Activated B cell treated with CpG ODN at 0.5 μM for 24 hours (primary cell): ENCODE measurements around the gene IRAK4. TPM values are rescaled to one million over a fixed set of nuclear protein-coding genes. Genes with fewer than 3 reads are reported as not detected.

Experiments
- ATAC-seq: fragments of 200-7000 bp; cut with Tn5 transposase; one replicate; pipeline ENCODE4 v1.10.0; 2021; ENCODE audit warnings: low read depth, mild to moderate bottlenecking, moderate library complexity
- CTCF ChIA-PET: fragments of 350-600 bp; sonication (Branson Sonifier 250); formaldehyde crosslinking; loops from one replicate; lab custom pipeline; 2021; ENCODE audit warnings: antibody characterized with exemption; lab: Charles Lee
- POLR2A ChIA-PET: fragments of 350-600 bp; sonication (Branson Sonifier 250); formaldehyde crosslinking; loops from one replicate; lab custom pipeline; 2021; ENCODE audit warnings: antibody characterized with exemption; lab: Charles Lee
- DNase-seq: peaks from one replicate; pipeline ENCODE4 v3.0.0; 2022
- H3K27ac Mint-ChIP-seq: one replicate; pipeline ENCODE4 v1.8.0; 2020; ENCODE audit warnings: mixed read lengths
- H3K27me3 Mint-ChIP-seq: one replicate; pipeline ENCODE4 v1.8.0; 2021; ENCODE audit warnings: mixed read lengths
- H3K36me3 Mint-ChIP-seq: one replicate; pipeline ENCODE4 v1.8.0; 2021; ENCODE audit warnings: low read depth, mixed read lengths
- H3K4me1 Mint-ChIP-seq: one replicate; pipeline ENCODE4 v1.8.0; 2021; ENCODE audit warnings: mixed read lengths
- H3K4me3 Mint-ChIP-seq: one replicate; pipeline ENCODE4 v1.8.0; 2020; ENCODE audit warnings: mild to moderate bottlenecking, mixed read lengths
- H3K9me3 Mint-ChIP-seq: one replicate; pipeline ENCODE4 v1.8.0; 2020; ENCODE audit warnings: mixed read lengths
- intact Hi-C: fragments of 100-400 bp; cut with micrococcal nuclease; formaldehyde crosslinking; loops from one replicate; pipeline ENCODE4 v1.15.1; 2024
- total RNA-seq: library from RNA; stranded (reverse); gene quantifications from 2 replicates; pipeline ENCODE4 v1.2.3, GENCODE V29; 2022
- TF ChIP-seq, protein P1 (sequence below): fragments of 200-600 bp; IDR thresholded peaks from one replicate; pipeline ENCODE4 v1.8.0; 2022; ENCODE audit warnings: antibody characterized with exemption, mild to moderate bottlenecking

Gene IRAK4
- 38.4 and 40.8 TPM in 2 replicates for total RNA-seq

DNA sequence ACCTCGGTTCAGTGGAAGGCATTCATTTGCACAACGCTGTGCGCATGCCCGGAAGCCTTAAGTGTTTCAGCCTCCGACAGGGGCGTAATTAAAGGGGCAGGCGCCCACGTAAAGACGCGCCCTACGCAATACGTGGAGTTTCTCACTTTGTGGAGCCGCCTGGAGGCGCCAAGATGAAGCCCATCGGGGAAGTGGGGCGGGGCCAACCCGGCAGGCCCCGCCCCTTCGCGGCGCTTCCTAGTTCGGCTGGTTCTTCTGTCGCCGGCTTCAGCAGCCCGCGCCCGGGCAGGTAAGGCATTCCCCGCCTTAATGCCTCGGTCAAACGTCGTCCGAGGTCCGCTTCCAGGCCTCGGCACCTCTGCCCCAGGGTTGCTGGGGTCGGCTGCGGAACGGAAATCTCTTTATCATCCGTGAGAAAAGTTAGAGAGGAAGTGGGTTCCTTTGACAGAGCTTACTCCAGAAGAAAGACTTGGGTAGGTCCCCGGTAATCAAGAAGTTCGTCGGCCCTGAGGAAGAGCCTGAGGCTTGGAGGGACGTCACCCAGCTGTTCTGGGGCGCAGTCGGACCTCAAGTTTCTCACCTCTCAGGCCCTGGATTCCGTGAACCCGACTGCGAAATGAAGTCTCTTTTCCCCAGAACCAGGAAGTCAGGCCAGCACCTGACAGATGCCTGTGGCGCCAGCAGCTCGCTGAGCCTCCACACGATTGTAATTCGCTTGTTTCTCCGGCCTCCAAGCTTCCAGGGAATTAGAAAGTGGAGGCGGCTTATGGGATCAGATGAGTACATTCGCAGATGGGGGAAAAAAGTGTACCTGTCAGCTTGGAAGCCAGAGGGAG lies at the start of gene IRAK4, which contains the start of gene PUS7L:
IRAK4 (plus strand) TSS at position 224 of the 836 bp plus-strand sequence. CDS start 9,161 bp downstream, outside the sequence.
PUS7L (minus strand) TSS at position 63 of the 836 bp plus-strand sequence. CDS start 3,545 bp downstream, outside the sequence.
- DNase-seq, result peak; percentile 83
- ATAC-seq, result peak; percentile 98
- Mint-ChIP-seq H3K4me3 (peak within 1 kb of the TSS; percentile 98), H3K27me3 (no peaks in the 10 kb centered on the region), H3K4me1 (peaks cover 68% of the 10 kb centered on the region), H3K9me3 (no peaks in the 10 kb centered on the region), H3K27ac (peak within 1 kb of the TSS; percentile 97), H3K36me3 (peaks cover 33% of the 10 kb centered on the region)
- ChIA-PET CTCF (interaction anchor here (1.6 kb wide), 1 partner anchor 124 kb away, joined by 8 read pairs; no protein-coding TSS in a partner anchor), POLR2A (interaction anchor here (0.7 to 2.8 kb wide), 8 partner anchors 11 to 1280 kb away, joined by 3 to 50 read pairs (median 4); partner anchors contain the start of genes TMEM117 and TWF1)
- intact Hi-C loops, result loop anchor here (1.0 to 5.0 kb wide), 7 partner anchors 47 to 1614 kb away; partner anchors contain the start of genes ANO6, GXYLT1, TMEM117 and TWF1
- TF ChIP-seq, protein P1, sequence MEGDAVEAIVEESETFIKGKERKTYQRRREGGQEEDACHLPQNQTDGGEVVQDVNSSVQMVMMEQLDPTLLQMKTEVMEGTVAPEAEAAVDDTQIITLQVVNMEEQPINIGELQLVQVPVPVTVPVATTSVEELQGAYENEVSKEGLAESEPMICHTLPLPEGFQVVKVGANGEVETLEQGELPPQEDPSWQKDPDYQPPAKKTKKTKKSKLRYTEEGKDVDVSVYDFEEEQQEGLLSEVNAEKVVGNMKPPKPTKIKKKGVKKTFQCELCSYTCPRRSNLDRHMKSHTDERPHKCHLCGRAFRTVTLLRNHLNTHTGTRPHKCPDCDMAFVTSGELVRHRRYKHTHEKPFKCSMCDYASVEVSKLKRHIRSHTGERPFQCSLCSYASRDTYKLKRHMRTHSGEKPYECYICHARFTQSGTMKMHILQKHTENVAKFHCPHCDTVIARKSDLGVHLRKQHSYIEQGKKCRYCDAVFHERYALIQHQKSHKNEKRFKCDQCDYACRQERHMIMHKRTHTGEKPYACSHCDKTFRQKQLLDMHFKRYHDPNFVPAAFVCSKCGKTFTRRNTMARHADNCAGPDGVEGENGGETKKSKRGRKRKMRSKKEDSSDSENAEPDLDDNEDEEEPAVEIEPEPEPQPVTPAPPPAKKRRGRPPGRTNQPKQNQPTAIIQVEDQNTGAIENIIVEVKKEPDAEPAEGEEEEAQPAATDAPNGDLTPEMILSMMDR, result no peak

DNA sequence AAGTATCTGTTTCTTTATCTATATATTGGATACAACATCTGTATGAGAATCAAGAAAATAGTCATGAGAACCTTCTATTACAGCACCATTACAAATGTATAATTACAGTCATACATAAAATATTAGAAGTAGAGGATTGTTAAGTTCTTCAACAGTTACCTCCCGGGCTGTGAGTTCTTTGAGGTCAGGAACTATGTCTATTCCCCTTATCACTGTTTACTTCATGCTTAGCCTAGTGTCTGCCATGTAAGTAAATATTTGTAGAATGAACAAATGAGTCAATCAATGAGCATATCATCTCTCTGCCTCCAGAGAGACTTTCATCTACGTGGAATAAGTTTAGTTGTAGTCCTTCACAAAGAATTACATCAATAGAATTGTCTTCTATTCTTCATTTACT lies 47.4 kb upstream of the IRAK4 start:
- Mint-ChIP-seq H3K36me3 (no peaks in the 10 kb centered on the region), H3K4me1 (no peaks in the 10 kb centered on the region), H3K4me3 (no peak overlapping the region), H3K27ac (no peak overlapping the region), H3K9me3 (peaks cover 16% of the 10 kb centered on the region), H3K27me3 (peaks cover 16% of the 10 kb centered on the region)
- ATAC-seq, result no peak
- intact Hi-C loops, result no loop called here
- ChIA-PET CTCF (interaction anchor here (0.6 kb wide), 1 partner anchor 17 kb away, joined by 3 read pairs; no protein-coding TSS in a partner anchor), POLR2A (no interaction called here)
- no peak for DNase-seq
- TF ChIP-seq, protein P1, result no peak

DNA sequence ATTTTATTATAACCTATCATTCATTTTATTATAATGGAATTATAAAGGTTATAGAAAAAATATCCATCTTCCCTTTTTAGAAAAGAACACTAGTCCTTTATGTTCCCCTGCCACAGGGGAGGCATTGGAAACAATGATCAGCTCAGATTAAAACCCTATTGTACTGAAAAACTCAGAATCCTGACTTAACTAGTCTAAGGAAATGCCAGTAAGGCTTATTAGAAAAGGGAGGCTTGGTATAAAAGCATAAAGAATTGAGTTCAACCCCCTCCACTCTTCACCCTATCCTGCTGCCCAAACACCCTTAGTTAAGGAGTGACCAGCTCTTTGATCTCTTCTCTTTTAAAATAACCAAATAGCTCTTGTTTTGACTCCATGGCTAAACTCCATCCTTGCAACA lies 36.1 kb upstream of the IRAK4 start:
- intact Hi-C loops, result no loop called here
- Mint-ChIP-seq H3K27ac (no peak overlapping the region), H3K36me3 (peaks cover 13% of the 10 kb centered on the region), H3K9me3 (no peaks in the 10 kb centered on the region), H3K4me1 (no peaks in the 10 kb centered on the region), H3K27me3 (no peaks in the 10 kb centered on the region), H3K4me3 (no peak overlapping the region)
- POLR2A ChIA-PET, result no interaction called here
- ATAC-seq, result no peak
- DNase-seq, result no peak
- TF ChIP-seq, protein P1, result no peak
- CTCF ChIA-PET, result interaction anchor here (1.4 kb wide), 1 partner anchor 9 kb away, joined by 3 read pairs; no protein-coding TSS in a partner anchor

DNA sequence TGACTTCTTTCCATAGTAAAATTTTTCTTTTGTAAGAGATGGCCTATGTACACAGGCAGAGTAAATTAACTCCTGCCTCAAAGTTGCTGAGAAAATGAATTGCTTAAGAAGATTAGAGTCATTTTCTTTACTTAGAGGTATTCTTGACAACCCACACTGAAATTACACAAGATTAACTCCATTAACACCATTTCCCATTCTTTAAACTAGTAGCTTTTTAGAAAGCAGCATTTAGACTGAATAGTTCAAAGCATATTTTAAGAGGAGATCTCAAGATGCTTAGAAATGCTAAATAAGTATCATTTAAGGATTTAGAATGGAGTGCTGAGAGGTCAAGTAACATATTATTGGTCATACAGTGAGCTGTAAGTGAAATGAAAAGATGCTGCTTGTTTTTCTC lies 35.6 kb upstream of the IRAK4 start:
- POLR2A ChIA-PET, result no interaction called here
- no peak overlapping the region for H3K4me3 Mint-ChIP-seq
- no peak overlapping the region for H3K27ac Mint-ChIP-seq
- CTCF ChIA-PET, result interaction anchor here (1.4 kb wide), 1 partner anchor 9 kb away, joined by 3 read pairs; no protein-coding TSS in a partner anchor
- peaks cover 13% of the 10 kb centered on the region for H3K36me3 Mint-ChIP-seq
- TF ChIP-seq, protein P1, result no peak
- no peaks in the 10 kb centered on the region for H3K9me3 Mint-ChIP-seq
- H3K4me1 Mint-ChIP-seq, result no peaks in the 10 kb centered on the region
- intact Hi-C loops, result no loop called here
- ATAC-seq (no peak), DNase-seq (no peak)
- no peaks in the 10 kb centered on the region for H3K27me3 Mint-ChIP-seq

DNA sequence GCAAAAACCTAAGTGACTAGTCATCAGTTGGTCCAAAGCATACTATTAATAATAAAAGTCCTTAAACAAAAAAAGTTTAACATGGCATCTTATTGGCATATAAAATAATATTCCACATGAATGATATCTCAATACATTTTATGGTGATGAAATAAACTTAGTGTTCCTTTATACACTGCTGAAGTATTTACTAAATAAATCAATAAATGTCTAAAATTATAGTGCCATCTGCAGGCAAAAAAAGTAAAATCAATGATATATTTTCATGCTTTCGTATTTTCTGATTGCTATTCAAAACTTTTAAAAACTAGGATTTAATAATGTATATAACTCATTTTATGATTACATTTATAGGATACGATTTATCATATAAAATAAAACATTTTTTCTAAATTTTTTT lies 30.6 kb upstream of the IRAK4 start:
- CTCF ChIA-PET, result no interaction called here
- POLR2A ChIA-PET, result no interaction called here
- Mint-ChIP-seq H3K4me1 (no peaks in the 10 kb centered on the region), H3K4me3 (no peak overlapping the region), H3K9me3 (no peaks in the 10 kb centered on the region), H3K27ac (no peak overlapping the region), H3K27me3 (no peaks in the 10 kb centered on the region), H3K36me3 (peaks cover 45% of the 10 kb centered on the region)
- ATAC-seq, result no peak
- intact Hi-C loops, result loop anchor here (1.0 kb wide), 1 partner anchor 283 kb away; no protein-coding TSS in a partner anchor
- DNase-seq, result no peak
- TF ChIP-seq, protein P1, result no peak
